HepG2 (cell line): ENCODE data around the gene NRBF2. TPM values are rescaled to one million over a fixed set of nuclear protein-coding genes. Genes with fewer than 3 reads are reported as not detected.

ENCODE experiments used
- ATAC-seq: fragments of 200-7000 bp; cut with Tn5 transposase; 3 replicates; pipeline ENCODE4 v1.9.1; 2020; ENCODE audit warnings: mild to moderate bottlenecking, moderate library complexity
- BruUV-seq: library from RNA; stranded (reverse); fragments of 400-500 nt; replicated peaks from 2 replicates; lab custom pipeline; 2021; lab: Mats Ljungman, UMichigan
- CTCF ChIA-PET: fragments of 300-600 bp; formaldehyde crosslinking; extraction: SDS; loops from one replicate; lab custom pipeline; 2021; ENCODE audit warnings: low total read pairs, inconsistent platforms, low intra/inter-chr PET ratio; lab: Yijun Ruan, JAX
- POLR2A ChIA-PET: fragments of 350-600 bp; sonication (Branson Sonifier 250); formaldehyde crosslinking; loops from one replicate; lab custom pipeline; 2020; ENCODE audit warnings: antibody characterized with exemption, inconsistent platforms; lab: Yijun Ruan, JAX
- DNase-seq: peaks from one replicate; pipeline ENCODE4 v3.0.0-alpha.2; 2015; ENCODE audit warnings: low spot score
- FAIRE-seq: peaks from 3 replicates; lab custom pipeline; 2011; peaks lifted over from hg19 to GRCh38; lab: Jason Lieb, UNC
- H2AFZ ChIP-seq: one replicate; pipeline ENCODE4 v1.6.1; 2011; ENCODE audit warnings: low read length, inconsistent platforms
- H3K27ac ChIP-seq: fragments of 300-600 bp; 3 replicates; pipeline ENCODE4 v1.8.0; 2011; ENCODE audit warnings: mixed run types, mild to moderate bottlenecking, mixed read lengths, low read length, inconsistent platforms; ENCODE audit not compliant: insufficient read depth; ENCODE audit errors: extremely low read length
- H3K27me3 ChIP-seq, 2 experiments: fragments of 200-600 bp in 1 of 2; 2 replicates in 1 of 2; 3 replicates in 1 of 2; pipeline versions ENCODE4 v1.6.0 to v1.8.0; 2011; ENCODE audit warnings: low read length in 2 of 2, mild to moderate bottlenecking in 2 of 2, moderate library complexity in 2 of 2, inconsistent platforms in 1 of 2; ENCODE audit not compliant: insufficient read depth in 2 of 2, control insufficient read depth in 1 of 2
- H3K36me3 ChIP-seq, 2 experiments: fragments of 200-600 bp in 1 of 2; replicated peaks in 1 of 2; 2 replicates in 1 of 2; 3 replicates in 1 of 2; pipeline versions ENCODE4 v1.5.1 to v1.8.0; 2011; ENCODE audit warnings: low read length in 2 of 2, inconsistent platforms in 1 of 2; ENCODE audit not compliant: insufficient read depth in 2 of 2, control insufficient read depth in 1 of 2
- H3K4me1 ChIP-seq: 2 replicates; pipeline ENCODE4 v1.5.1; 2012; ENCODE audit warnings: low read length, inconsistent platforms; ENCODE audit not compliant: insufficient read depth
- H3K4me2 ChIP-seq: 2 replicates; pipeline ENCODE4 v1.6.0; 2011; ENCODE audit warnings: low read depth, low read length, inconsistent platforms
- H3K4me3 ChIP-seq, 3 experiments: fragments of 200-600 bp in 1 of 3; sonication (generic), shearing (Covaris generic) in 1 of 3; replicated peaks in 1 of 3; 2 replicates each; pipeline ENCODE4 v1.5.1; 2011 to 2016; ENCODE audit warnings: low read length in 3 of 3, inconsistent platforms in 2 of 3, low read depth in 2 of 3, mild to moderate bottlenecking in 2 of 3, control low read depth in 1 of 3, mixed read lengths in 1 of 3; ENCODE audit not compliant: insufficient read depth in 1 of 3
- H3K79me2 ChIP-seq: one replicate; pipeline ENCODE4 v1.6.1; 2011; ENCODE audit warnings: low read length, inconsistent platforms; ENCODE audit not compliant: insufficient read depth
- H3K9ac ChIP-seq: 2 replicates; pipeline ENCODE4 v1.6.0; 2011; ENCODE audit warnings: mild to moderate bottlenecking, low read depth, low read length, inconsistent platforms; ENCODE audit not compliant: insufficient read depth
- H3K9me3 ChIP-seq: 2 replicates; pipeline ENCODE4 v1.5.1; 2012; ENCODE audit warnings: mild to moderate bottlenecking, low read length
- H4K20me1 ChIP-seq: 2 replicates; pipeline ENCODE4 v1.6.0; 2011; ENCODE audit warnings: inconsistent platforms, mild to moderate bottlenecking, low read length, moderate library complexity; ENCODE audit not compliant: insufficient read depth
- AKAP8 ChIP-seq: sonication (generic); formaldehyde crosslinking; IDR thresholded peaks from 2 replicates; pipeline ENCODE4 v1.5.1; 2020; ENCODE audit warnings: mild to moderate bottlenecking, missing genetic modification reagents
- ATAD3A ChIP-seq: sonication (generic); formaldehyde crosslinking; IDR thresholded peaks from 2 replicates; pipeline ENCODE4 v1.4.0; 2020; ENCODE audit warnings: missing genetic modification reagents
- CEBPB ChIP-seq: IDR thresholded peaks from 2 replicates; pipeline ENCODE4 v1.6.1; 2011; ENCODE audit warnings: low read depth, low read length, improper control_type of control experiment, borderline replicate concordance
- GPN1 ChIP-seq: sonication (generic); formaldehyde crosslinking; IDR thresholded peaks from 2 replicates; pipeline ENCODE4 v1.5.1; 2020; ENCODE audit warnings: missing genetic modification reagents, borderline replicate concordance
- MEF2D ChIP-seq: sonication (generic); formaldehyde crosslinking; IDR thresholded peaks from 2 replicates; pipeline ENCODE4 v1.5.1; 2020; ENCODE audit warnings: mild to moderate bottlenecking, missing genetic modification reagents
- MEIS1 ChIP-seq: sonication (generic); formaldehyde crosslinking; IDR thresholded peaks from 2 replicates; pipeline ENCODE4 v1.9.0; 2021; ENCODE audit warnings: mild to moderate bottlenecking, missing genetic modification reagents, moderate library complexity, borderline replicate concordance
- NCOA1 ChIP-seq: sonication (generic); formaldehyde crosslinking; IDR thresholded peaks from 2 replicates; pipeline ENCODE4 v1.9.0; 2021; ENCODE audit warnings: missing genetic modification reagents
- PAXIP1 ChIP-seq: sonication (generic); formaldehyde crosslinking; conservative IDR thresholded peaks from 2 replicates; pipeline ENCODE4 v1.4.0; 2020; ENCODE audit warnings: mild to moderate bottlenecking, missing genetic modification reagents, moderate library complexity
- PLRG1 ChIP-seq: fragments of 450-650 bp; conservative IDR thresholded peaks from 2 replicates; pipeline ENCODE4 v1.6.1; 2016
- RBM22 ChIP-seq: fragments of 200-400 bp; formaldehyde crosslinking; optimal IDR thresholded peaks from 2 replicates; pipeline ENCODE3; 2017; ENCODE audit warnings: mild to moderate bottlenecking, low read length, moderate library complexity
- ZBTB2 ChIP-seq: sonication (generic); formaldehyde crosslinking; IDR thresholded peaks from 2 replicates; pipeline ENCODE4 v1.8.0; 2022; ENCODE audit warnings: low read depth, missing genetic modification reagents
- WGBS: methylation state at CpG from one replicate; pipeline ENCODE4 v1.1.6; 2017; ENCODE audit warnings: low lambda C conversion rate; 5-methylcytosine and 5-hydroxymethylcytosine counted together
- in situ Hi-C: cut with HindIII; loops from 2 replicates; pipeline ENCODE4 v1.10.0; 2017; ENCODE audit warnings: low pct_unique_long_range_greater_than_20kb; ENCODE audit not compliant: extremely low pct_ligation_motif_present
- intact Hi-C: fragments of 100-400 bp; cut with micrococcal nuclease; formaldehyde crosslinking; loops from one replicate; pipeline ENCODE4 v1.10.0; 2022; ENCODE audit not compliant: unreplicated experiment
- polyA plus RNA-seq, 8 experiments: library from polyadenylated mRNA; depleted of rRNA in 3 of 8; stranded (reverse) in 7 of 8; unstranded in 1 of 8; fragments of >200 nt; fragmentation: Illumina TruSeq in 4 of 8; extraction: Trizol in 4 of 8; gene quantifications; 2 replicates each; pipeline versions ENCODE4 v1.2.1 to v1.2.3, GENCODE V29; 2011 to 2016; ENCODE audit warnings: low read depth in 4 of 8, missing spikeins in 1 of 8, mixed read lengths in 1 of 8; ENCODE audit not compliant: insufficient read depth in 1 of 8
- small RNA-seq, 3 experiments: library from RNA; depleted of rRNA; stranded (forward); fragments of <200 nt; gene quantifications; one replicate each; pipeline ENCODE3, GENCODE V24; 2012; ENCODE audit warnings: low read depth in 2 of 3, low replicate concordance in 1 of 3; ENCODE audit not compliant: insufficient read length in 3 of 3, insufficient read depth in 2 of 3
- total RNA-seq, 5 experiments: library from RNA; depleted of rRNA; stranded (reverse); fragments of >200 nt; fragmentation: Illumina TruSeq; extraction: Trizol; gene quantifications; 2 replicates each; pipeline ENCODE4 v1.2.3, GENCODE V29; 2016; ENCODE audit warnings: low read depth in 1 of 5
- TF ChIP-seq, protein P1 (sequence below): sonication (generic); formaldehyde crosslinking; IDR thresholded peaks from 2 replicates; pipeline ENCODE4 v1.8.0; 2022; ENCODE audit warnings: missing genetic modification reagents, low read depth, mild to moderate bottlenecking, borderline replicate concordance

The NRBF2 gene
- total and polyA plus RNA-seq, 2 of the 13 experiments (the other 11 are each of a cell fraction or from before 2014, with no cell fraction given), result 20.0 to 28.4 TPM

- WGBS, result 0% methylated on average over 1 of the region's 1 CpG
- H3K4me1 ChIP-seq, result no peaks in the 10 kb centered on the region
- in situ Hi-C loops (no loop called here), intact Hi-C loops (no loop called here)
- CTCF ChIA-PET, result no interaction called here
- H2AFZ ChIP-seq, result no peak overlapping the region
- no peaks in the 10 kb centered on the region for H3K27me3 ChIP-seq
- no peak overlapping the region for H3K4me3 ChIP-seq
- POLR2A ChIA-PET, result no interaction called here
- H3K9ac ChIP-seq, result no peak overlapping the region
- TF ChIP-seq ZBTB2 (no peak), NCOA1 (CRISPR knock-in tag) (no peak), ATAD3A (CRISPR knock-in tag) (no peak), GPN1 (no peak), PAXIP1 (no peak), RBM22 (no peak), PLRG1 (no peak), MEIS1 (CRISPR knock-in tag) (no peak), MEF2D (no peak), CEBPB (no peak), AKAP8 (CRISPR knock-in tag) (no peak)
- TF ChIP-seq, protein P1, sequence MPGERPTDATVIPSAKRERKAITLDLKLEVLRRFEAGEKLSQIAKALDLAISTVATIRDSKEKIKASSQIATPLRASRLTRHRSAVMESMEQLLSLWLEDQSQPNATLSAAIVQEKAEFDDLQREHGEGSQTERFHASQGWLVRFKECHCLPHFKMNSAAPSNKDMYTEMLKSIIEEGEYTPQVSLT (CRISPR knock-in tag), result no peak
- H3K36me3 ChIP-seq, result peaks cover 9 to 62% of the 10 kb centered on the region in 2 experiments
- 0 out of 2 replicates have a peak, but pooled peaks cover 2% of the 10 kb centered on the region for H4K20me1 ChIP-seq
- FAIRE-seq (no peak), DNase-seq (no peak), ATAC-seq (no peak)
- no peak overlapping the region for H3K27ac ChIP-seq
- no TSS peak for BruUV-seq
- H3K79me2 ChIP-seq, result no peaks in the 10 kb centered on the region
- H3K9me3 ChIP-seq, result no peaks in the 10 kb centered on the region
- H3K4me2 ChIP-seq, result no peak overlapping the region
Observed at GRCh38 chr10:63201118-63201517, 68.0 kb downstream of the NRBF2 start.

Small RNA genes lying within 50 kb of the gene (small RNA-seq; reads per million reads assigned to genes)
- gene RNU6-543P, result 0 reads per million in 3 experiments
